ENCODE measurements around the gene OXCT2.
"Not testable (repeated sequence)": the region's sequence is repeated elsewhere in the genome, so short reads cannot be mapped to it uniquely, and the experiment has no call there.

Gene OXCT2

DNA sequence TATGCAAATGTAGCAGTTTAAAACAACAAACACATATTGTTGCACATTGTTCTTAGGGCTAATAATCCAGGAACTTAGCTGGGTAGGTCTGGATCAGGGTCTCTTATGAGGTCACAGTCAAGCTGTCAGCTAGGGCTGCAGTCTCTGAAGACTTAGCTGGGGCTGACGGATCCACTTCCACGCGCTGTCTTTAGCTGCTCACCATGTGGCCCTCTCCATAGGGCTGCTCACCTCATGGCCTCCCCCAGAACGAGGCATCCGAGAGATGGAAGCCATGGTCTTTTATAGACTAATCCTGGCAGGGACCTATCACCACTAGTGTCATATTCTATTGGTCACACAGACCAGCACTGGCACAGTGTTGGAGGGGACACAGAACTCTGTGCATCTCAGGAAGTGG, 8.7 kb upstream of the OXCT2 start:
- no peak for TF ChIP-seq POLR2AphosphoS5 (IDR thresholded peaks at IDR 0.05; ENCODE audit: borderline replicate concordance, low read depth, low read length)
- TF ChIP-seq EZH2 (IDR thresholded peaks at IDR 0.05), result no peak
- no peak for TF ChIP-seq FOXP2 (optimal IDR thresholded peaks at IDR 0.05; ENCODE audit: control extremely low read depth, extremely low read length, insufficient read depth)
- Histone ChIP-seq H3K27ac (no peak overlapping the region), H3K36me3 (ENCODE audit: insufficient read depth, low read length) (no peaks in the 10 kb centered on the region), H3K4me3 (no peak overlapping the region), H3K9me3 (ENCODE audit: low read depth, low read length) (no peaks in the 10 kb centered on the region), H3K9ac (ENCODE audit: insufficient read length) (no peak overlapping the region)
- no peak for DNase-seq (ENCODE audit: low read depth, low spot score)

DNA sequence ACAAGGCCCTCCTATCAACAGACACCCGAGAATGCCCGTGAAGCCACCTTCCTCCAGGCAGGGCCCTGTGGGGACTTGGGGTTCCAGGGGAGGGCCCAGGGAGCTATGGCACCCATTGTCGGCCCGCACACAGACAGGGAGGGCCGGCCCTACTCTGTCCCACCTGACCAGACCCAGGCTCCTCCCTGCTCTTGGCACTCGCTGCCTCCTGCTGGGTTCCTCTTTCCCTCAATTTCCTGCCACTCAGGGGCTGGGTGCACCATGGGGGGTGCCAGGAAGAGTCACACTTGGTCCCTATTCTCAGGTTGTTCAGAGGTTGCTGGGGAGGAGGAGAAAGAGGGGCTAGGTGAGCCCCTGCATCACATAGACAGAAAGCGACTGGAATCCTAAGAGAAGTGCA, 8.0 kb upstream of the OXCT2 start:
- TF ChIP-seq FOXP2 (optimal IDR thresholded peaks at IDR 0.05; ENCODE audit: control extremely low read depth, extremely low read length, insufficient read depth) (no peak), POLR2AphosphoS5 (IDR thresholded peaks at IDR 0.05; ENCODE audit: borderline replicate concordance, low read depth, low read length) (no peak), EZH2 (IDR thresholded peaks at IDR 0.05) (no peak)
- H3K9me3 ChIP-seq (ENCODE audit: low read depth, low read length), result no peaks in the 10 kb centered on the region
- no peak overlapping the region for H3K4me3 ChIP-seq
- DNase-seq (ENCODE audit: low read depth, low spot score), result no peak
- no peak overlapping the region for H3K9ac ChIP-seq (ENCODE audit: insufficient read length)
- H3K27ac ChIP-seq, result no peak overlapping the region
- no peaks in the 10 kb centered on the region for H3K36me3 ChIP-seq (ENCODE audit: insufficient read depth, low read length)

DNA sequence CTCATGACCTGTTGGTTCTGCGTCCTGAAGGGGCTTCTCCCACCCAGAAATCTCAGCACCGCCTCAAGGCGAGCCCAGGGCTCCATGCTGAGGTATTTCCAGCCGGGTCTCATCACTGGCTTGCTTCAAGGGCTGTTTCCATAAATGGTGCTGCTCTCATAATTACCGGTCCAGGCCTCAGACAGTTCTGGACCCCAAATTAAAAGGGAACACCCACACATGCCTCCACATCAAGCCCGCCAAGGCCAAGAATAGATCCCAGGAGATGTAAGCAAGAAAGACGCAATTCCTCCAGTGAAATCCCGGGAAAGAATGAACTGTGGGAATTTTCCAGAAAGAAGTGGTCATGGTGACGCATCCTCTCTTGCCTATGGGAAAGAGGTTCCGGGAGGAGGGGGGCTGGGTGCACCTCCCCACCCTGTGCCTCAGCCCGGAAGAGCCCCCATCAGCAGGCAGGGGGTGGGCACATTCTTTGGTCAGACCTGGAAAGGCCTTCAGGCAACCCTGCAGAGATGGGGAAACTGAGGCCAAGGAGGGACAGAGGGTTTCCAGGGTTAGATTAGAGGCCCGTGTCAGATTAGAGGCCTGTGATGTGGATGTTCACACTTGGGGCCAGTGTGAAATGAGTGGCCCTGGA, 7.4 kb upstream of the OXCT2 start:
- H3K9ac ChIP-seq (ENCODE audit: insufficient read length); DNase-seq (ENCODE audit: low read depth, low spot score); H3K4me3 ChIP-seq; H3K27ac ChIP-seq; H3K9me3 ChIP-seq (ENCODE audit: low read depth, low read length); H3K36me3 ChIP-seq (ENCODE audit: insufficient read depth, low read length): not testable (repeated sequence)

DNA sequence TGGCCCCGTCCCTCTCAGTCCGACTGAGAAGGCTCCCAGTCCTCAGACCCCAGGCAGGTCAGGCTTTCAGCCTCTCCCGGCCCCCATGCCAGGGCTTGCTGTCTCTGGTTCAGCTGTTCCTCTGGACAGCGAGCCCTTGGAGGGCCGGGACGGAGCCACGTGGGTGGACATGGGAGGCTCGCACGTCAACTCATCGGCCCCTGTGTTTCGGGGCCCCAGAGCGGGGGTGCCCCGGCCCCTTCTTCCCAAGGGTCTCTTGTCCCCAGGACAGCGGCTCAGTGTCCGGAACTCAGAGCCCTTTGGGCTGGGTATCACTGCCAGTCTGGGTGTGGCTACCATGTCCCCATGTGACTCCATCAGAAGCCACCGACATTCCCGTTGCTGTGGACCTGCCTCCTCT, 6.7 kb upstream of the OXCT2 start:
- DNase-seq (ENCODE audit: low read depth, low spot score); H3K36me3 ChIP-seq (ENCODE audit: insufficient read depth, low read length); H3K9ac ChIP-seq (ENCODE audit: insufficient read length); H3K9me3 ChIP-seq (ENCODE audit: low read depth, low read length); H3K4me3 ChIP-seq; H3K27ac ChIP-seq: not testable (repeated sequence)

- no peak for DNase-seq (ENCODE audit: low read depth, low spot score)
- TF ChIP-seq EZH2 (IDR thresholded peaks at IDR 0.05) (no peak), POLR2AphosphoS5 (IDR thresholded peaks at IDR 0.05; ENCODE audit: borderline replicate concordance, low read depth, low read length) (no peak), FOXP2 (optimal IDR thresholded peaks at IDR 0.05; ENCODE audit: control extremely low read depth, extremely low read length, insufficient read depth) (no peak)
- Histone ChIP-seq H3K9me3 (ENCODE audit: low read depth, low read length) (no peaks in the 10 kb centered on the region), H3K9ac (ENCODE audit: insufficient read length) (no peak overlapping the region), H3K27ac (no peak overlapping the region), H3K4me3 (no peak overlapping the region), H3K36me3 (ENCODE audit: insufficient read depth, low read length) (no peaks in the 10 kb centered on the region)
Measured at GRCh38 chr1:39777306-39777705, 6.2 kb upstream of the OXCT2 start.

DNA sequence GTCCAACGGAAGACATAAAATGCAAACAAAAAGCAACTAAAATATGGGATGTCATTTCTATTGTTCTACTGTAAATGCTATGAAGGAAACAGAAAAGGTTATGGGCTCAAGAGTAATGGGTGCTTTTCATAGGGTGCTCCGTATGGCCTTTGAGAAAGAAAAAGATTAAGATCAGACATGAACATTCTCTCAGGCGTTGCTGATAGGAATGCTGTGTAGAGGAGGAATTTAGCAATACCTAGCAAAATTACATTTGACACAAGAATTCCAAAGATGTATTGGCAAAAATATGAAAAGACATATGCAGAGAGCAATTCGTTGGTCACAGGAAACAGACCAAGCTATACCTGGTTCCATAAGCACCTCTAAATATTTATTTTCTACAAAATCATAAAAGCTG, 5.7 kb upstream of the OXCT2 start:
- DNase-seq (ENCODE audit: low read depth, low spot score), result no peak
- TF ChIP-seq POLR2AphosphoS5 (IDR thresholded peaks at IDR 0.05; ENCODE audit: borderline replicate concordance, low read depth, low read length), result no peak
- no peak for TF ChIP-seq EZH2 (IDR thresholded peaks at IDR 0.05)
- TF ChIP-seq FOXP2 (optimal IDR thresholded peaks at IDR 0.05; ENCODE audit: control extremely low read depth, extremely low read length, insufficient read depth), result no peak
- H3K4me3 ChIP-seq, result no peak overlapping the region
- H3K9me3 ChIP-seq (ENCODE audit: low read depth, low read length), result no peaks in the 10 kb centered on the region
- H3K36me3 ChIP-seq (ENCODE audit: insufficient read depth, low read length), result no peaks in the 10 kb centered on the region
- no peak overlapping the region for H3K9ac ChIP-seq (ENCODE audit: insufficient read length)
- no peak overlapping the region for H3K27ac ChIP-seq

GRCh38 chr1:39776400-39776713, 5.2 kb upstream of the OXCT2 start:
- Histone ChIP-seq H3K9ac (ENCODE audit: insufficient read length) (no peak overlapping the region), H3K9me3 (ENCODE audit: low read depth, low read length) (no peaks in the 10 kb centered on the region), H3K27ac (no peak overlapping the region), H3K4me3 (no peak overlapping the region), H3K36me3 (ENCODE audit: insufficient read depth, low read length) (no peaks in the 10 kb centered on the region)
- no peak for DNase-seq (ENCODE audit: low read depth, low spot score)
- no peak for TF ChIP-seq EZH2 (IDR thresholded peaks at IDR 0.05)
- no peak for TF ChIP-seq FOXP2 (optimal IDR thresholded peaks at IDR 0.05; ENCODE audit: control extremely low read depth, extremely low read length, insufficient read depth)
- TF ChIP-seq POLR2AphosphoS5 (IDR thresholded peaks at IDR 0.05; ENCODE audit: borderline replicate concordance, low read depth, low read length), result no peak

DNA sequence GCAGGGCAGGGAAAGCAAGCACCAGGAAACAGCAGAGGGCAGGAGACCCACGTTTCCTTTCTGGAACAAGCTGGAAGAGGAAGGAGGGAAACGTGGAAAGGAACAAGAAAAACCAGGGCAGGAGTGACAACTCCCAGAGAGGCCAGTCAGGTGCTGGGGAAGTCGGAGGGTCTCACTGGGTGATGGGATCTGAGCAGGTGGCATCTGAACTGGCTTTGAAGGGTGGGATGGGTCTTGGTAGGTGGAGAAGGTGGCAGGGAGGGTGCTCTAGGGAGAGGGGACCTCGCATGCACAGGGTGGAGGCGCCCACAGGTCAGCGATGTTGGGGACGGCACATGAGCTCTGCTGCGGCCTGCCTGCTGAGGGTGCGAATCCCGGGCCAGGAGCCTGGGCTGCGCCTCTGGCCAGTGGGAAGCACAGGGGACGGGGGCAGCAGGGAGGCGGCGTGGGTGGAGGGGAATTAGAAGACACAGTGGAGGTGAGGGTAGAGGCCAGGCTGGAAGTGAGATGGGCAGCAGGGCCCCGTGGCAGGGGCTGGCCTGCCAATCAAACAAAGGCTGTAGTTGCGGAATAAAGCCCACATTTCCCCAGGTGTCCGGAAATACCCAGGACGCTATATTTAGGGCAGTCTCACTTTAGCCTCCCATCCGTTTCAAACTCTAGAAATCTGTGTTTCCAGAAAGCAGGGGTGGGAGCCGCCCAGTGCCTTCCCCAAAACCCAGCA, 4.7 kb upstream of the OXCT2 start:
- H3K27ac ChIP-seq; H3K9ac ChIP-seq (ENCODE audit: insufficient read length); H3K36me3 ChIP-seq (ENCODE audit: insufficient read depth, low read length); H3K4me3 ChIP-seq; DNase-seq (ENCODE audit: low read depth, low spot score); H3K9me3 ChIP-seq (ENCODE audit: low read depth, low read length): not testable (repeated sequence)

- H3K27ac ChIP-seq; DNase-seq (ENCODE audit: low read depth, low spot score); H3K4me3 ChIP-seq; H3K9me3 ChIP-seq (ENCODE audit: low read depth, low read length); H3K9ac ChIP-seq (ENCODE audit: insufficient read length); H3K36me3 ChIP-seq (ENCODE audit: insufficient read depth, low read length): not testable (repeated sequence)
Measured at GRCh38 chr1:39775141-39775540, 4.0 kb upstream of the OXCT2 start.

- not testable (repeated sequence) for H3K9ac ChIP-seq (ENCODE audit: insufficient read length); DNase-seq (ENCODE audit: low read depth, low spot score)
Measured at GRCh38 chr1:39773369-39773979, 2.3 kb upstream of the OXCT2 start.

GRCh38 chr1:39770100-39771021, 787 bp downstream of the OXCT2 start:
- not testable (repeated sequence) for H3K4me3 ChIP-seq; H3K36me3 ChIP-seq (ENCODE audit: insufficient read depth, low read length); H3K9ac ChIP-seq (ENCODE audit: insufficient read length); H3K27ac ChIP-seq; DNase-seq (ENCODE audit: low read depth, low spot score); H3K9me3 ChIP-seq (ENCODE audit: low read depth, low read length)

More at GRCh38 chr1:39773369-39773979, 2.3 kb upstream of the OXCT2 start:
- not testable (repeated sequence) for H3K4me3 ChIP-seq; H3K9me3 ChIP-seq (ENCODE audit: low read depth, low read length); H3K27ac ChIP-seq; H3K36me3 ChIP-seq (ENCODE audit: insufficient read depth, low read length)

GRCh38 chr1:39769502-39769901, 1.6 kb downstream of the OXCT2 start:
- not testable (repeated sequence) for H3K9me3 ChIP-seq (ENCODE audit: low read depth, low read length); DNase-seq (ENCODE audit: low read depth, low spot score); H3K4me3 ChIP-seq; H3K9ac ChIP-seq (ENCODE audit: insufficient read length); H3K36me3 ChIP-seq (ENCODE audit: insufficient read depth, low read length); H3K27ac ChIP-seq
